Measurements from ENCODE around the gene FRAT2.

Gene FRAT2

DNA sequence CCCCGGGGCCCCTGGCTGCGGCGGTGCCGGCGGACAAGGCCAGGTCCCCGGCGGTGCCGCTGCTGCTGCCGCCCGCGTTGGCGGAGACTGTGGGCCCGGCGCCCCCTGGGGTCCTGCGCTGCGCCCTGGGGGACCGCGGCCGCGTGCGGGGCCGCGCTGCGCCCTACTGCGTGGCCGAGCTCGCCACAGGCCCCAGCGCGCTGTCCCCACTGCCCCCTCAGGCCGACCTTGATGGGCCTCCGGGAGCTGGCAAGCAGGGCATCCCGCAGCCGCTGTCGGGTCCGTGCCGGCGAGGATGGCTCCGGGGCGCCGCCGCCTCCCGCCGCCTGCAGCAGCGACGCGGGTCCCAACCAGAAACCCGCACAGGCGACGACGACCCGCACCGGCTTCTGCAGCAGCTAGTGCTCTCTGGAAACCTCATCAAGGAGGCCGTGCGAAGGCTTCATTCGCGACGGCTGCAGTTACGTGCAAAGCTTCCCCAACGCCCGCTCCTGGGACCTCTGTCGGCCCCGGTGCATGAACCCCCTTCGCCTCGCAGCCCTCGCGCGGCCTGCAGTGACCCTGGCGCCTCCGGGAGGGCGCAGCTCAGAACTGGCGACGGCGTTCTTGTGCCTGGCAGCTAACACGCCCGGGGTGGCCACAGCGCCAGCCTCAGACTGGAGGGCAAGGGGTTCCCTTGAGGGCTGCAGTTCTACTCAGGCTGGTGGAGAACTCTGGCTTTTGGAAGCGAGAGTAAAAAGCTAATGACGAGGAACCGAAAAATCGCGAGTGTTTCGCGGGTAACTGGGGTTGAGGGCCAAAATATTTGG lies 14.7 kb downstream of the FRAT2 start:
- no peak for DNase-seq (ENCODE audit: insufficient read length)
- FAIRE-seq = peak; percentile 61
- TF ChIP-seq POLR2AphosphoS5 (IDR thresholded peaks at IDR 0.05; ENCODE audit: low read depth, low read length) (no peak), POLR2A (IDR thresholded peaks at IDR 0.05; ENCODE audit: low read depth, low read length) (no peak), TAF1 (IDR thresholded peaks at IDR 0.05; ENCODE audit: borderline replicate concordance, low read depth, low read length) (no peak)

DNA sequence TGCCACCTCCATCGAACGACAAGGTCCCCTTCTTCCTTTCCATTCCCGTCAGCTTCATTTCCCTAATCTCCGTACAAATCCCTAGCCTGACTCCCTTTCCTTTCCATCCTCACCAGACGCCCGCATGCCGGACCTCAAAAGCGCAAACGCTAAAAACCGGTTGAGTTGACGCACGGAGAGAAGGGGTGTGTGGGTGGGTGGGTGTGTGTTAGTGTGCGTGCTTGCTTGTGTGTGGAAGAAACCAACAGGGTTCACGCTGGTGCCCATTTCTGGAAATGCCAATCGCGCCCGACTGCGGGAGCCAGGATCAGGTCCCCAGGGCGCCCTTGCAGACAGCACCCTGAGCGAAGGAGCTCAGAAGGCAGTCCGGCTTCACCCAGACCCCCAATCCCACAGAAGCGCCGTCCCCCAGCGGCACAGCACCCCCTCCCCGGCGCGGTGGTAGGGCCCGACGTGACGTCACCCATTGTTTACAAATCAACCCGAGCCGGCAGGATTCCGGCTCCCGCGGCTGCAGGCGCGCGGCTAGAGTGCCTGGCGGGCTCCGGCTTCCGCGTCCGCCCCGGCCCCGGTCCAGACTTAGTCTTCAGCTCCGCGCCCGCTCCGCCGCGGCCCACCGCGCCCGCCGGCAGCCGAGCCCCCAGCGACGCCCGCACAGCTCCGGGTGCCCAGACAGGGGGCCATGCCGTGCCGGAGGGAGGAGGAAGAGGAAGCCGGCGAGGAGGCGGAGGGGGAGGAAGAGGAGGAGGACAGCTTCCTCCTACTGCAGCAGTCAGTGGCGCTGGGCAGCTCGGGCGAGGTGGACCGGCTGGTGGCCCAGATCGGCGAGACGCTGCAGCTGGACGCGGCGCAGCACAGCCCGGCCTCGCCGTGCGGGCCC lies 15.5 kb downstream of the FRAT2 start, which contains the start of gene FRAT1:
TSS of gene FRAT1 (plus strand) at position 500 of the 880 bp plus-strand sequence. CDS start at position 683, 183 bp downstream.
- FAIRE-seq = peak; percentile 97
- no peak for TF ChIP-seq POLR2A (IDR thresholded peaks at IDR 0.05; ENCODE audit: low read depth, low read length)
- no peak for TF ChIP-seq TAF1 (IDR thresholded peaks at IDR 0.05; ENCODE audit: borderline replicate concordance, low read depth, low read length)
- no peak for TF ChIP-seq POLR2AphosphoS5 (IDR thresholded peaks at IDR 0.05; ENCODE audit: low read depth, low read length)
- DNase-seq (ENCODE audit: insufficient read length) = peak; percentile 58

GRCh38 chr10:97314671-97315070 lies 19.9 kb downstream of the FRAT2 start:
- FAIRE-seq (no peak), DNase-seq (ENCODE audit: insufficient read length) (no peak)
- TF ChIP-seq POLR2AphosphoS5 (IDR thresholded peaks at IDR 0.05; ENCODE audit: low read depth, low read length) = no peak
- TF ChIP-seq POLR2A (IDR thresholded peaks at IDR 0.05; ENCODE audit: low read depth, low read length) = no peak
- no peak for TF ChIP-seq TAF1 (IDR thresholded peaks at IDR 0.05; ENCODE audit: borderline replicate concordance, low read depth, low read length)

GRCh38 chr10:97312897-97313296 lies 21.6 kb downstream of the FRAT2 start:
- no peak for DNase-seq (ENCODE audit: insufficient read length)
- no peak for FAIRE-seq
- TF ChIP-seq POLR2AphosphoS5 (IDR thresholded peaks at IDR 0.05; ENCODE audit: low read depth, low read length) (no peak), POLR2A (IDR thresholded peaks at IDR 0.05; ENCODE audit: low read depth, low read length) (no peak), TAF1 (IDR thresholded peaks at IDR 0.05; ENCODE audit: borderline replicate concordance, low read depth, low read length) (no peak)

- DNase-seq (ENCODE audit: insufficient read length) = no peak
- FAIRE-seq = no peak
- TF ChIP-seq POLR2A (IDR thresholded peaks at IDR 0.05; ENCODE audit: low read depth, low read length) = no peak
- no peak for TF ChIP-seq TAF1 (IDR thresholded peaks at IDR 0.05; ENCODE audit: borderline replicate concordance, low read depth, low read length)
- TF ChIP-seq POLR2AphosphoS5 (IDR thresholded peaks at IDR 0.05; ENCODE audit: low read depth, low read length) = no peak
These were observed 23.4 kb downstream of the FRAT2 start for GRCh38 chr10:97311111-97311626.

DNA sequence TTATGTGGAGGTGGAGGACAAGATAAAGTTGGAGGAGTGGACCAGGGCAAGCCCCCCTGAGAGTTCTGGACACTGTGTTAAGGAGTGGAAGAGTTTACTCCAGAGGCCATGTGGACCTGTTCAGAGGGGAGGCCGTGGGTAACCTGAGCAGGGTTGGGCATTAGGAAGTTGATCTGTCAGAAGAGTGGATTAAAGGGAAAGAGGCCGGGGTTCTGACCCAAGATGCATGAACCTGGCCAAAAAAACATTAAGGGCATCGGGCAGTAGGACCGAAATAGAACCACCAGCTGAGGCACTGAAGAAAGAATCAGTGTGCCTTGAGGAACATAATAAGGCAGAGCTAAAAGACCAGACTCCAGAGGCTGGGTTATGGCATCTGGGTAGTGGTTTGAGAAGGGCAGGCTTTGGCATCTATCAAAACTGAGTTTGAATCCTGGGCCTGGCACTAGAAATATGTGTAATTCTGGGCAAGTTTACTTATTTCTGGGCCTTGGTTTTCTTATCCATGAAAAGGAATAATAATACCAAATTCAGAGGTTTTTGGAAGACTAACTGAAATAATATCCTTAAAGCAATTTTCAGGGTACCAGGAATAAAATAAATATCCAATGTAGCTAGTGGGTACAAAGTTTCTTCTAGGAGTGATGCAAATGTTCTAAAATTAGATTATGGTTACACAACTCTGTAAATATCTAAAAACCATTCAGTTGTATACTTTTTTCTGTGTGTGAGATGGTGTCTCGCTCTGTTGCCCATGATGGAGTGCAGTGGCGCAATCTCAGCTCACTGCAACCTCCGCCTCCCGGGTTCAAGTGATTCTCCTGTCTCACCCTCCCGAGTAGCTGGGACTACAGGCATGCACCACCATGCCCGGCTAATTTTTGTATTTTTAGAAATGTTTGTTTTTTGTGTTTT lies 26.4 kb downstream of the FRAT2 start:
- DNase-seq (ENCODE audit: insufficient read length) = no peak
- FAIRE-seq = no peak
- TF ChIP-seq POLR2A (IDR thresholded peaks at IDR 0.05; ENCODE audit: low read depth, low read length) = no peak
- TF ChIP-seq POLR2AphosphoS5 (IDR thresholded peaks at IDR 0.05; ENCODE audit: low read depth, low read length) = no peak
- TF ChIP-seq TAF1 (IDR thresholded peaks at IDR 0.05; ENCODE audit: borderline replicate concordance, low read depth, low read length) = no peak

DNA sequence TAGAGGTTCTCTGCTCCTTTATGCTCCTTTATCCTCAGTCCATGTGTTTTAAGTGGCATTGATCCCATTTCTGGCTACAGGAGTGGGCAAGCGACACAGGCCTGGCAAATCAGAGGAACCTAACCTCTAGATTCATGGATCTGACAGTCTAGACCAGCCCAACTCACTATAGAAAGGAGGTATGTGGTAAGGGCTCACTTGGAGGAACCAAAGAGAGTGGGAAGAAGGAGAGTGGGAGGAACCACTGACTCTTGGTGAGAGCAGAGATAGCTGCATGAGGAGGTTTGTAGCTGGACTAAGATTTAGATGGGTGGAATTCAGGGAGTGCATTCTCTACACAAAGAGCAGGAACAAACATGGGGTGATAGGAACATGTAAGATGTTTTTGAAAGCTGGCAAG lies 27.1 kb downstream of the FRAT2 start:
- FAIRE-seq (no peak), DNase-seq (ENCODE audit: insufficient read length) (no peak)
- TF ChIP-seq POLR2A (IDR thresholded peaks at IDR 0.05; ENCODE audit: low read depth, low read length) (no peak), TAF1 (IDR thresholded peaks at IDR 0.05; ENCODE audit: borderline replicate concordance, low read depth, low read length) (no peak), POLR2AphosphoS5 (IDR thresholded peaks at IDR 0.05; ENCODE audit: low read depth, low read length) (no peak)

GRCh38 chr10:97302088-97302791 lies 32.3 kb downstream of the FRAT2 start:
- DNase-seq (ENCODE audit: insufficient read length) = no peak
- FAIRE-seq = no peak
- TF ChIP-seq POLR2AphosphoS5 (IDR thresholded peaks at IDR 0.05; ENCODE audit: low read depth, low read length) = no peak
- no peak for TF ChIP-seq POLR2A (IDR thresholded peaks at IDR 0.05; ENCODE audit: low read depth, low read length)
- no peak for TF ChIP-seq TAF1 (IDR thresholded peaks at IDR 0.05; ENCODE audit: borderline replicate concordance, low read depth, low read length)

DNA sequence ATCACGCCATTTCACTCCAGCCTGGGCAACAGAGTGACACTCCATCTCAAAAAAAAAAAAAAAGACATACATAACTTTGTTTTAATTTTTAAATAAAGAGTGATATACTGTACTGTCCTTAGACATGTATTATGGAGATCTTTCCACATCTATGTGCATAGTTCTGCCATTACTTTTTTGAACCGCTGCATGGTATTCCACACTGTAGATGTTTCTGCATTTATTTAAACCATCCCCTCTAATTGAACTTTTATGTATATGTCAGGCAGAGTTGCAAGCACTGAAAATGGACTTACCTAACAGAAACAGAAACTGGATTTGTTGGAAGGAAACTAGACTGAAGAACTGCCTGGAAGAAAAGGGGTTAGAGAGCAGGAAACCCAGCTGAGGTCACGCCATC lies 33.5 kb downstream of the FRAT2 start:
- FAIRE-seq (no peak), DNase-seq (ENCODE audit: insufficient read length) (no peak)
- TF ChIP-seq POLR2AphosphoS5 (IDR thresholded peaks at IDR 0.05; ENCODE audit: low read depth, low read length) = no peak
- TF ChIP-seq TAF1 (IDR thresholded peaks at IDR 0.05; ENCODE audit: borderline replicate concordance, low read depth, low read length) = no peak
- no peak for TF ChIP-seq POLR2A (IDR thresholded peaks at IDR 0.05; ENCODE audit: low read depth, low read length)

- no peak for DNase-seq (ENCODE audit: insufficient read length)
- TF ChIP-seq POLR2AphosphoS5 (IDR thresholded peaks at IDR 0.05; ENCODE audit: low read depth, low read length) (no peak), TAF1 (IDR thresholded peaks at IDR 0.05; ENCODE audit: borderline replicate concordance, low read depth, low read length) (no peak), POLR2A (IDR thresholded peaks at IDR 0.05; ENCODE audit: low read depth, low read length) (no peak)
- no peak for FAIRE-seq
These were observed 36.3 kb downstream of the FRAT2 start for GRCh38 chr10:97298223-97298571.

All from GM12892 (cell line).